GM12878 (cell line): ENCODE data around the gene HOXA2. TPM values are rescaled to one million over a fixed set of nuclear protein-coding genes. Genes with fewer than 3 reads are reported as not detected.

Experiments used
- ATAC-seq: fragments of 200-7000 bp; cut with Tn5 transposase; 3 replicates; pipeline ENCODE4 v1.9.1; 2020; ENCODE audit warnings: mild to moderate bottlenecking, moderate library complexity
- BruUV-seq: library from RNA; stranded (reverse); fragments of 400-500 nt; replicated peaks from 2 replicates; lab custom pipeline; 2021; lab: Mats Ljungman, UMichigan
- CTCF ChIA-PET: fragments of 300-600 bp; sonication (Branson Sonifier 250); formaldehyde crosslinking; extraction: SDS; loops from one replicate; lab custom pipeline; 2021; ENCODE audit warnings: inconsistent platforms; lab: Yijun Ruan, JAX
- POLR2A ChIA-PET: fragments of 350-600 bp; formaldehyde crosslinking; extraction: SDS; loops from one replicate; lab custom pipeline; 2021; ENCODE audit warnings: inconsistent platforms; lab: Charles Lee
- RAD21 ChIA-PET: fragments of 300-600 bp; sonication (Branson Sonifier 250); formaldehyde crosslinking; loops from one replicate; lab custom pipeline; 2023; ENCODE audit warnings: antibody characterized with exemption; ENCODE audit not compliant: unreplicated experiment; lab: Charles Lee
- SMC1A ChIA-PET: fragments of 300-600 bp; sonication (Branson Sonifier 250); formaldehyde crosslinking; loops from one replicate; lab custom pipeline; 2023; ENCODE audit not compliant: unreplicated experiment, uncharacterized antibody; lab: Charles Lee
- DNase-seq: peaks from one replicate; pipeline ENCODE4 v3.0.0-alpha.2; 2011; ENCODE audit warnings: low read depth, low spot score
- FAIRE-seq: peaks from 3 replicates; lab custom pipeline; 2011; peaks lifted over from hg19 to GRCh38; lab: Jason Lieb, UNC
- H2AFZ ChIP-seq: 2 replicates; pipeline ENCODE4 v1.6.0; 2011; ENCODE audit warnings: low read depth, low read length, control low read depth; ENCODE audit not compliant: control insufficient read depth
- H3K27ac ChIP-seq: 2 replicates; pipeline ENCODE4 v1.5.1; 2011; ENCODE audit warnings: control low read depth; ENCODE audit not compliant: control insufficient read depth, insufficient read depth
- H3K27me3 ChIP-seq, 2 experiments: replicated peaks in 1 of 2; 2 replicates each; pipeline versions ENCODE4 v1.6.0 to v1.6.1; 2011; ENCODE audit warnings: low read length in 1 of 2; ENCODE audit not compliant: control insufficient read depth in 2 of 2, insufficient read depth in 2 of 2
- H3K36me3 ChIP-seq, 2 experiments: 2 replicates each; pipeline ENCODE4 v1.5.1; 2011; ENCODE audit warnings: low read length in 1 of 2; ENCODE audit not compliant: control insufficient read depth in 2 of 2, insufficient read depth in 2 of 2
- H3K4me1 ChIP-seq: 2 replicates; pipeline ENCODE4 v1.6.1; 2011; ENCODE audit warnings: mild to moderate bottlenecking, low read length, moderate library complexity, mixed read lengths; ENCODE audit not compliant: control insufficient read depth, insufficient read depth
- H3K4me2 ChIP-seq: 2 replicates; pipeline ENCODE4 v1.6.0; 2011; ENCODE audit warnings: control low read depth; ENCODE audit not compliant: control insufficient read depth, insufficient read depth
- H3K4me3 ChIP-seq: fragments of 200-600 bp; sonication (generic); 2 replicates; pipeline ENCODE4 v1.5.1; 2016
- H3K79me2 ChIP-seq: 2 replicates; pipeline ENCODE4 v1.6.0; 2011; ENCODE audit warnings: low read length; ENCODE audit not compliant: control insufficient read depth, insufficient read depth
- H3K9ac ChIP-seq: 2 replicates; pipeline ENCODE4 v1.8.0; 2011; ENCODE audit warnings: low read length, control low read depth, mixed read lengths; ENCODE audit not compliant: control insufficient read depth, insufficient read depth
- H3K9me3 ChIP-seq: replicated peaks from 3 replicates; pipeline ENCODE4 v1.5.1; 2011; ENCODE audit warnings: mild to moderate bottlenecking, low read length; ENCODE audit not compliant: control insufficient read depth, insufficient read depth
- H4K20me1 ChIP-seq: 2 replicates; pipeline ENCODE4 v1.6.0; 2011; ENCODE audit not compliant: control insufficient read depth, insufficient read depth
- ASH2L ChIP-seq: fragments of 300-600, 200-600 bp; sonication (generic); IDR thresholded peaks from 2 replicates; pipeline ENCODE4 v1.6.1; 2017; ENCODE audit warnings: low read depth, mild to moderate bottlenecking, borderline replicate concordance
- ATF2 ChIP-seq: IDR thresholded peaks from 2 replicates; pipeline ENCODE4 v1.6.1; 2012; ENCODE audit warnings: low read length, inconsistent platforms
- CEBPB ChIP-seq, 2 experiments: fragments of 150-350 bp in 1 of 2; IDR thresholded peaks; 2 replicates each; pipeline ENCODE4 v1.6.1; 2012 to 2014; ENCODE audit warnings: low read depth in 2 of 2, low read length in 2 of 2, borderline replicate concordance in 1 of 2, inconsistent platforms in 1 of 2
- CUX1 ChIP-seq: IDR thresholded peaks from 2 replicates; pipeline ENCODE4 v1.6.1; 2012; ENCODE audit warnings: improper control_type of control experiment, low read depth, low read length; ENCODE audit not compliant: insufficient replicate concordance
- ETV6 ChIP-seq, 2 experiments: fragments of 450-650 bp in 1 of 2; IDR thresholded peaks in 1 of 2; conservative IDR thresholded peaks in 1 of 2; 2 replicates each; pipeline ENCODE4 v1.6.1; 2014; ENCODE audit warnings: antibody characterized with exemption in 1 of 2, borderline replicate concordance in 1 of 2, low read depth in 1 of 2, mild to moderate bottlenecking in 1 of 2, moderate library complexity in 1 of 2
- FOS ChIP-seq: IDR thresholded peaks from 3 replicates; pipeline ENCODE4 v1.6.1; 2011; ENCODE audit warnings: borderline replicate concordance; ENCODE audit not compliant: insufficient read length; ENCODE audit errors: extremely low read depth
- HCFC1 ChIP-seq: fragments of 150-350 bp; IDR thresholded peaks from 2 replicates; pipeline ENCODE4 v1.6.1; 2014; ENCODE audit warnings: low read length
- NR2F1 ChIP-seq: fragments of 450-650 bp; conservative IDR thresholded peaks from 2 replicates; pipeline ENCODE4 v1.6.1; 2017; ENCODE audit warnings: mild to moderate bottlenecking
- RELA ChIP-seq: fragments of 450-650 bp; IDR thresholded peaks from 2 replicates; pipeline ENCODE4 v1.8.0; 2014; ENCODE audit warnings: borderline replicate concordance; ENCODE audit not compliant: partially characterized antibody
- TARDBP ChIP-seq: IDR thresholded peaks from 2 replicates; pipeline ENCODE4 v1.6.1; 2016; ENCODE audit warnings: borderline replicate concordance
- TBL1XR1 ChIP-seq: IDR thresholded peaks from 2 replicates; pipeline ENCODE4 v1.6.1; 2012; ENCODE audit warnings: low read depth, low read length, improper control_type of control experiment
- USF2 ChIP-seq: IDR thresholded peaks from 2 replicates; pipeline ENCODE4 v1.6.1; 2011; ENCODE audit warnings: low read depth, low read length, improper control_type of control experiment, borderline replicate concordance
- ZNF384 ChIP-seq: IDR thresholded peaks from 2 replicates; pipeline ENCODE4 v1.6.1; 2012; ENCODE audit warnings: low read depth, mild to moderate bottlenecking, low read length, improper control_type of control experiment, borderline replicate concordance
- WGBS: methylation state at CpG from one replicate; pipeline ENCODE4 v1.1.6; 2016; ENCODE audit warnings: low lambda C conversion rate; ENCODE audit not compliant: insufficient replicate concordance, insufficient coverage; ENCODE audit errors: missing lambda C conversion rate; 5-methylcytosine and 5-hydroxymethylcytosine counted together
- in situ Hi-C: fragments of 300-500 bp; cut with MboI; formaldehyde crosslinking; loops from 9 replicates; pipeline ENCODE4 v1.14.3; 2018; ENCODE audit warnings: mixed read lengths
- intact Hi-C: fragments of 100-400 bp; cut with micrococcal nuclease; formaldehyde crosslinking; loops from one replicate; pipeline ENCODE4 v1.14.2; 2022; ENCODE audit not compliant: unreplicated experiment
- polyA plus RNA-seq, 11 experiments: library from polyadenylated mRNA; depleted of rRNA in 4 of 11; unstranded in 6 of 11; stranded (reverse) in 5 of 11; fragments of >200 nt; fragmentation: Nextera tagmentation in 4 of 11; fragmentation: Illumina TruSeq in 1 of 11; extraction: Ambion mirVana in 4 of 11; extraction: Trizol in 1 of 11; gene quantifications; 1 replicate in 1 of 11; 2 replicates in 10 of 11; pipeline versions ENCODE4 v1.2.1 to v1.2.3, GENCODE V29; 2011 to 2016; ENCODE audit warnings: inconsistent platforms in 2 of 11, missing spikeins in 2 of 11, low read depth in 1 of 11
- total RNA-seq, 4 experiments: library from RNA; depleted of rRNA in 3 of 4; stranded (reverse); fragments of >200 nt in 3 of 4; fragmentation: Illumina TruSeq in 1 of 4; extraction: Trizol in 1 of 4; gene quantifications; 2 replicates each; pipeline versions ENCODE4 v1.2.1 to v1.2.3, GENCODE V29; 2013 to 2021

HOXA2 gene
- total and polyA plus RNA-seq, 10 of the 15 experiments (the other 5 are each of a cell fraction or from before 2014, with no cell fraction given), result not detected

DNA sequence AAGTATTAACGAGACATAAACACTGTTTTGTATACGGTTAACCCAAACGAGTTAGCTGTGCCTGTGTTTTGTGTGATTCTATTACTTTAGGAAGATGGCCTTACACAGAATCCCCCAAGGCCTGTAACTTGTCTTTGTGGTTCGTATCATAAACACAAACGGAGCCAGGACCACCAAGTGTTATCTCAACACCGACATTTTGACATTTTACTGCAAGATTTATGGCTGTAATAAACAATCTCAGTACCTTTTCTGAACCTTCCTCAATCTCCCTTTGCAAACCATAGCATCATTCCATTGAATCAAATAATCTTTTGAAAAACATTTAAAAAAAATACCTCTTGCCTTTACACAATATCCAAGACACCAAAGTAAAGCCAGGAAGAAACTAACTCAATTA lies 30.5 kb upstream of the HOXA2 start:
- TF ChIP-seq ETV6 (conservative IDR thresholded peaks at IDR 0.05 in 1 of 2, IDR thresholded peaks at IDR 0.05 in 1 of 2; ENCODE audit: borderline replicate concordance in 1 of 2, low read depth in 1 of 2) (no peak), FOS (no peak), CEBPB (IDR thresholded peaks at IDR 0.05; ENCODE audit: borderline replicate concordance in 1 of 2, low read depth in 2 of 2, low read length in 2 of 2) (no peak), TARDBP (no peak), TBL1XR1 (no peak), USF2 (no peak), NR2F1 (no peak), CUX1 (no peak), ASH2L (no peak), ZNF384 (no peak), RELA (no peak), ATF2 (no peak), HCFC1 (no peak)
- H2AFZ ChIP-seq, result no peak overlapping the region
- no peaks in the 10 kb centered on the region for H4K20me1 ChIP-seq
- H3K27ac ChIP-seq, result no peak overlapping the region
- no peak overlapping the region for H3K9ac ChIP-seq
- SMC1A ChIA-PET, result interaction anchor here (0.8 to 2.2 kb wide), 3 partner anchors 17 to 277 kb away, joined by 3 to 7 read pairs (median 5); no protein-coding TSS in a partner anchor
- no peak for DNase-seq
- no peaks in the 10 kb centered on the region; the same call in 1 of the 2 replicates for H3K4me1 ChIP-seq
- no peak overlapping the region for H3K4me3 ChIP-seq
- RAD21 ChIA-PET, result no interaction called here
- no peak overlapping the region for H3K4me2 ChIP-seq
- H3K27me3 ChIP-seq, result peaks cover 2 to 7% of the 10 kb centered on the region in 2 experiments; a peak in 3 of 4 replicates
- POLR2A ChIA-PET, result no interaction called here
- no TSS peak for BruUV-seq
- H3K79me2 ChIP-seq, result no peaks in the 10 kb centered on the region
- FAIRE-seq, result no peak
- intact Hi-C loops, result no loop called here
- in situ Hi-C loops, result no loop called here
- WGBS, result 41% methylated on average over 6 of the region's 6 CpGs
- H3K9me3 ChIP-seq, result no peaks in the 10 kb centered on the region; the same call in 2 of the 3 replicates
- no peaks in the 10 kb centered on the region for H3K36me3 ChIP-seq
- CTCF ChIA-PET, result interaction anchor here (0.6 to 0.7 kb wide), 2 partner anchors 64 to 156 kb away, joined by 3 read pairs; no protein-coding TSS in a partner anchor
- no peak for ATAC-seq
